Measurements from ENCODE around the gene FBXW7. TPM values are rescaled to one million over a fixed set of nuclear protein-coding genes. Genes with fewer than 3 reads are reported as not detected.

Gene FBXW7
- total RNA-seq, 4 donors from 2014 or later, result 63.1 to 97.6 (median 70.7) TPM

- 84% methylated on average over 6 of the region's 6 CpGs for WGBS
- no peak for DNase-seq (ENCODE audit: extremely low spot score)
- H3K27me3 ChIP-seq, result no peaks in the 10 kb centered on the region
- H3K9me3 ChIP-seq, result no peaks in the 10 kb centered on the region
- H3K4me1 ChIP-seq, result peaks cover 19 to 44% (median 25%) of the 10 kb centered on the region in 4 donors
- intact Hi-C loops (cut with DNase I), result loop anchor here (10.0 kb wide), 1 partner anchor 592 kb away; the partner anchor contains the start of gene GATB
- TF ChIP-seq CTCF (IDR thresholded peaks at IDR 0.05), result no peak
- TF ChIP-seq POLR2AphosphoS5 (IDR thresholded peaks at IDR 0.05), result no peak
- no peak for TF ChIP-seq POLR2A (IDR thresholded peaks at IDR 0.05; ENCODE audit: low read depth)
- no peak for TF ChIP-seq EP300 (IDR thresholded peaks at IDR 0.05)
- no peaks in the 10 kb centered on the region for H3K36me3 ChIP-seq
- no peak overlapping the region for H3K4me3 ChIP-seq
- H3K27ac ChIP-seq (replicated peaks in 1 of 4), result no peak overlapping the region
Measured at GRCh38 chr4:152357206-152357605, 178.7 kb downstream of the FBXW7 start.

GRCh38 chr4:152356428-152357034, 179.4 kb downstream of the FBXW7 start:
- DNase-seq (ENCODE audit: extremely low spot score), result no peak
- Histone ChIP-seq H3K27me3 (no peaks in the 10 kb centered on the region), H3K27ac (replicated peaks in 1 of 4) (no peak overlapping the region), H3K36me3 (no peaks in the 10 kb centered on the region), H3K4me3 (no peak overlapping the region), H3K9me3 (no peaks in the 10 kb centered on the region), H3K4me1 (peaks cover 21 to 50% (median 29%) of the 10 kb centered on the region in 4 donors)
- TF ChIP-seq POLR2A (IDR thresholded peaks at IDR 0.05; ENCODE audit: low read depth), result no peak
- no peak for TF ChIP-seq EP300 (IDR thresholded peaks at IDR 0.05)
- no peak for TF ChIP-seq POLR2AphosphoS5 (IDR thresholded peaks at IDR 0.05)
- intact Hi-C loops (cut with DNase I), result loop anchor here (10.0 kb wide), 1 partner anchor 592 kb away; the partner anchor contains the start of gene GATB
- 97% methylated on average over 1 of the region's 1 CpG for WGBS

- peak overlapping the region; percentile 51 to 63 (median 54) for H3K4me3 ChIP-seq
- no peaks in the 10 kb centered on the region for H3K36me3 ChIP-seq
- intact Hi-C loops (cut with DNase I), result loop anchor here (10.0 kb wide), 1 partner anchor 588 kb away; the partner anchor contains the start of gene GATB
- H3K9me3 ChIP-seq, result no peaks in the 10 kb centered on the region
- H3K27ac ChIP-seq (replicated peaks in 1 of 4), result peak overlapping the region; percentile 70 to 78 (median 74)
- no peak for DNase-seq (ENCODE audit: extremely low spot score)
- 17% methylated on average over 11 of the region's 11 CpGs for WGBS
- peaks cover 22 to 52% (median 33%) of the 10 kb centered on the region in 4 donors for H3K4me1 ChIP-seq
- TF ChIP-seq EP300 (IDR thresholded peaks at IDR 0.05) (no peak), POLR2AphosphoS5 (IDR thresholded peaks at IDR 0.05) (peak; percentile 83 to 91), POLR2A (IDR thresholded peaks at IDR 0.05; ENCODE audit: low read depth) (no peak)
- no peaks in the 10 kb centered on the region for H3K27me3 ChIP-seq
Measured at GRCh38 chr4:152352622-152353116, 183.2 kb downstream of the FBXW7 start.

GRCh38 chr4:152352215-152352614, 183.7 kb downstream of the FBXW7 start:
- WGBS, result 33% methylated on average over 4 of the region's 4 CpGs
- H3K27ac ChIP-seq (replicated peaks in 1 of 4), result peak overlapping the region; percentile 70 to 78 (median 74)
- no peaks in the 10 kb centered on the region for H3K36me3 ChIP-seq
- H3K4me1 ChIP-seq, result peaks cover 19 to 48% (median 33%) of the 10 kb centered on the region in 4 donors
- intact Hi-C loops (cut with DNase I), result loop anchor here (10.0 kb wide), 1 partner anchor 587 kb away; the partner anchor contains the start of gene GATB
- H3K4me3 ChIP-seq, result peak overlapping the region; percentile 51 to 63 (median 54)
- no peak for TF ChIP-seq POLR2AphosphoS5 (IDR thresholded peaks at IDR 0.05)
- no peak for TF ChIP-seq POLR2A (IDR thresholded peaks at IDR 0.05; ENCODE audit: low read depth)
- TF ChIP-seq CTCF (IDR thresholded peaks at IDR 0.05), result no peak
- no peak for TF ChIP-seq EP300 (IDR thresholded peaks at IDR 0.05)
- no peaks in the 10 kb centered on the region for H3K9me3 ChIP-seq
- H3K27me3 ChIP-seq, result no peaks in the 10 kb centered on the region
- no peak for DNase-seq (ENCODE audit: extremely low spot score)

- H3K4me3 ChIP-seq, result peak overlapping the region in 3 of 4 donors; percentile 51 to 63 (median 53)
- WGBS, result 89% methylated on average over 2 of the region's 2 CpGs
Measured at GRCh38 chr4:152351080-152351479, 184.8 kb downstream of the FBXW7 start.

More at GRCh38 chr4:152351080-152351479, 184.8 kb downstream of the FBXW7 start:
- H3K27me3 ChIP-seq, result no peaks in the 10 kb centered on the region
- no peak for TF ChIP-seq POLR2AphosphoS5 (IDR thresholded peaks at IDR 0.05)
- TF ChIP-seq EP300 (IDR thresholded peaks at IDR 0.05), result no peak
- no peak for TF ChIP-seq POLR2A (IDR thresholded peaks at IDR 0.05; ENCODE audit: low read depth)
- no peak for TF ChIP-seq CTCF (IDR thresholded peaks at IDR 0.05)
- H3K36me3 ChIP-seq, result peaks cover 0 to 9% (median 6%) of the 10 kb centered on the region in 4 donors
- intact Hi-C loops (cut with DNase I), result loop anchor here (10.0 kb wide), 1 partner anchor 586 kb away; the partner anchor contains the start of gene GATB
- H3K4me1 ChIP-seq, result peaks cover 17 to 36% (median 26%) of the 10 kb centered on the region in 4 donors
- H3K27ac ChIP-seq (replicated peaks in 1 of 4), result no peak overlapping the region
- H3K9me3 ChIP-seq, result no peaks in the 10 kb centered on the region
- no peak for DNase-seq (ENCODE audit: extremely low spot score)
